Subcutaneous abdominal adipose tissue (tissue), 5 donors: ENCODE measurements around the gene ANTXR1.
A peak's percentile ranks its signal among the peaks of the same experiment; 100 is the strongest.

Source experiments
- H3K27ac ChIP-seq: one replicate; pipeline ENCODE4 v1.7.0; 2013; ENCODE audit warnings: low read depth, mild to moderate bottlenecking, inconsistent platforms, low read length, moderate library complexity
- H3K27me3 ChIP-seq, 5 donors: one replicate each; pipeline ENCODE4 v1.7.0; 2013; ENCODE audit warnings: low read length in 5 of 5, inconsistent platforms in 1 of 5; ENCODE audit not compliant: control insufficient read depth in 5 of 5, insufficient read depth in 4 of 5
- H3K36me3 ChIP-seq, 5 donors: one replicate each; pipeline ENCODE4 v1.7.0; 2013; ENCODE audit warnings: low read length in 5 of 5; ENCODE audit not compliant: control insufficient read depth in 5 of 5, insufficient read depth in 5 of 5
- H3K4me1 ChIP-seq, 5 donors: one replicate each; pipeline ENCODE4 v1.7.0; 2013; ENCODE audit warnings: low read length in 5 of 5, mild to moderate bottlenecking in 3 of 5, moderate library complexity in 1 of 5; ENCODE audit not compliant: control insufficient read depth in 5 of 5, insufficient read depth in 5 of 5
- H3K4me3 ChIP-seq, 5 donors: one replicate each; pipeline ENCODE4 v1.7.0; 2013; ENCODE audit warnings: low read length in 5 of 5, low read depth in 1 of 5
- H3K9ac ChIP-seq, 5 donors: one replicate each; pipeline ENCODE4 v1.7.0; 2013; ENCODE audit warnings: low read length in 5 of 5, mild to moderate bottlenecking in 4 of 5, moderate library complexity in 3 of 5
- H3K9me3 ChIP-seq, 5 donors: one replicate each; pipeline ENCODE4 v1.7.0; 2013; ENCODE audit warnings: low read length in 5 of 5; ENCODE audit not compliant: control insufficient read depth in 5 of 5
- donor health status: healthy.
- donor health status: healthy.
- donor health status: healthy.
- donor health status: healthy.
- donor health status: healthy.

ANTXR1 gene

GRCh38 chr2:69001879-69002278 is 11.1 kb upstream of the ANTXR1 start:
- Histone ChIP-seq H3K9ac (no peak overlapping the region), H3K4me1 (peaks cover 0 to 2% (median 2%) of the 10 kb centered on the region in 5 donors), H3K4me3 (no peak overlapping the region), H3K9me3 (peaks cover 0 to 12% (median 2%) of the 10 kb centered on the region in 5 donors), H3K27me3 (no peaks in the 10 kb centered on the region), H3K27ac (no peak overlapping the region), H3K36me3 (no peaks in the 10 kb centered on the region)

GRCh38 chr2:69003731-69004130 is 9.2 kb upstream of the ANTXR1 start:
- no peaks in the 10 kb centered on the region for H3K27me3 ChIP-seq
- no peaks in the 10 kb centered on the region for H3K36me3 ChIP-seq
- no peak overlapping the region for H3K4me3 ChIP-seq
- H3K27ac ChIP-seq, result no peak overlapping the region
- no peak overlapping the region for H3K9ac ChIP-seq
- peaks cover 0 to 4% (median 2%) of the 10 kb centered on the region in 5 donors for H3K4me1 ChIP-seq
- H3K9me3 ChIP-seq, result peaks cover 0 to 12% (median 2%) of the 10 kb centered on the region in 5 donors

GRCh38 chr2:69007169-69007568 is 5.8 kb upstream of the ANTXR1 start:
- no peaks in the 10 kb centered on the region for H3K27me3 ChIP-seq
- peaks cover 0 to 3% (median 0%) of the 10 kb centered on the region in 5 donors for H3K9me3 ChIP-seq
- no peak overlapping the region for H3K4me3 ChIP-seq
- no peaks in the 10 kb centered on the region for H3K36me3 ChIP-seq
- H3K4me1 ChIP-seq, result peaks cover 0 to 4% (median 3%) of the 10 kb centered on the region in 5 donors
- H3K27ac ChIP-seq, result no peak overlapping the region
- no peak overlapping the region for H3K9ac ChIP-seq

GRCh38 chr2:69007603-69008002 is 5.4 kb upstream of the ANTXR1 start:
- no peak overlapping the region for H3K27ac ChIP-seq
- H3K4me3 ChIP-seq, result no peak overlapping the region
- H3K9ac ChIP-seq, result no peak overlapping the region
- H3K27me3 ChIP-seq, result no peaks in the 10 kb centered on the region
- no peaks in the 10 kb centered on the region for H3K36me3 ChIP-seq
- peaks cover 4 to 9% (median 6%) of the 10 kb centered on the region in 5 donors for H3K4me1 ChIP-seq
- peaks cover 0 to 1% (median 0%) of the 10 kb centered on the region in 5 donors for H3K9me3 ChIP-seq

GRCh38 chr2:69010437-69011194 is 2.4 kb upstream of the ANTXR1 start:
- Histone ChIP-seq H3K27ac (no peak overlapping the region), H3K4me3 (no peak overlapping the region), H3K4me1 (peaks cover 7 to 29% (median 24%) of the 10 kb centered on the region in 5 donors), H3K9me3 (no peaks in the 10 kb centered on the region), H3K27me3 (peaks cover 0 to 18% (median 9%) of the 10 kb centered on the region in 5 donors), H3K36me3 (no peaks in the 10 kb centered on the region), H3K9ac (no peak overlapping the region)

GRCh38 chr2:69011611-69012157 is 1.3 kb upstream of the ANTXR1 start:
- no peak overlapping the region for H3K4me3 ChIP-seq
- no peak overlapping the region for H3K27ac ChIP-seq

GRCh38 chr2:69012310-69013141 is 453 bp upstream of the ANTXR1 start:
- Histone ChIP-seq H3K4me1 (peaks cover 6 to 34% (median 32%) of the 10 kb centered on the region in 5 donors), H3K36me3 (no peaks in the 10 kb centered on the region), H3K27me3 (peaks cover 3 to 25% (median 13%) of the 10 kb centered on the region in 5 donors), H3K9ac (peak overlapping the region in 3 of 5 donors; percentile 25 to 76 (median 58)), H3K4me3 (peak overlapping the region; percentile 45 to 88 (median 79)), H3K9me3 (no peaks in the 10 kb centered on the region), H3K27ac (peak overlapping the region; percentile 39)

More at GRCh38 chr2:69011611-69012157, 1.3 kb upstream of the ANTXR1 start:
- Histone ChIP-seq H3K36me3 (no peaks in the 10 kb centered on the region), H3K4me1 (peaks cover 6 to 28% (median 24%) of the 10 kb centered on the region in 5 donors), H3K9ac (no peak overlapping the region), H3K27me3 (peaks cover under 1 to 21% (median 12%) of the 10 kb centered on the region in 5 donors), H3K9me3 (no peaks in the 10 kb centered on the region)

GRCh38 chr2:69013840-69014821 is 1.2 kb downstream of the ANTXR1 start:
- Histone ChIP-seq H3K27me3 (peaks cover 3 to 34% (median 14%) of the 10 kb centered on the region in 5 donors), H3K4me3 (peak overlapping the region; percentile 74 to 88 (median 80)), H3K9me3 (no peaks in the 10 kb centered on the region), H3K36me3 (no peaks in the 10 kb centered on the region), H3K4me1 (peaks cover 6 to 34% (median 32%) of the 10 kb centered on the region in 5 donors), H3K9ac (peak overlapping the region in 3 of 5 donors; percentile 54 to 76 (median 58)), H3K27ac (peak overlapping the region; percentile 39)

- Histone ChIP-seq H3K9ac (no peak overlapping the region), H3K27me3 (peaks cover 3 to 34% (median 14%) of the 10 kb centered on the region in 5 donors), H3K36me3 (no peaks in the 10 kb centered on the region), H3K4me3 (peak overlapping the region in 2 of 5 donors; percentile 15 to 23), H3K4me1 (peaks cover 4 to 37% (median 34%) of the 10 kb centered on the region in 5 donors), H3K9me3 (no peaks in the 10 kb centered on the region), H3K27ac (no peak overlapping the region)
Observed at GRCh38 chr2:69017080-69017479, 4.1 kb downstream of the ANTXR1 start.
